ENCODE results near the gene PITPNM3.

- TF ChIP-seq POLR2A (IDR thresholded peaks at IDR 0.05): no peak
- no peak for TF ChIP-seq CTCF (IDR thresholded peaks at IDR 0.05 in 4 of 5, conservative IDR thresholded peaks at IDR 0.05 in 1 of 5)
Measured at GRCh38 chr17:6517062-6517461, 39.3 kb downstream of the PITPNM3 start.
